Measurements from ENCODE around the gene SNX2.

Gene SNX2

GRCh38 chr5:122785294-122785693 lies 10.4 kb downstream of the SNX2 start:
- H3K4me1 Mint-ChIP-seq: no peaks in the 10 kb centered on the region
- DNase-seq: no peak
- peaks cover 24% of the 10 kb centered on the region for H3K9me3 Mint-ChIP-seq
- H3K27ac Mint-ChIP-seq: no peak overlapping the region
- peaks cover 24% of the 10 kb centered on the region for H3K36me3 Mint-ChIP-seq
- H3K27me3 Mint-ChIP-seq: no peaks in the 10 kb centered on the region
- CTCF ChIA-PET: no interaction called here
- H3K4me3 Mint-ChIP-seq: no peak overlapping the region

DNA sequence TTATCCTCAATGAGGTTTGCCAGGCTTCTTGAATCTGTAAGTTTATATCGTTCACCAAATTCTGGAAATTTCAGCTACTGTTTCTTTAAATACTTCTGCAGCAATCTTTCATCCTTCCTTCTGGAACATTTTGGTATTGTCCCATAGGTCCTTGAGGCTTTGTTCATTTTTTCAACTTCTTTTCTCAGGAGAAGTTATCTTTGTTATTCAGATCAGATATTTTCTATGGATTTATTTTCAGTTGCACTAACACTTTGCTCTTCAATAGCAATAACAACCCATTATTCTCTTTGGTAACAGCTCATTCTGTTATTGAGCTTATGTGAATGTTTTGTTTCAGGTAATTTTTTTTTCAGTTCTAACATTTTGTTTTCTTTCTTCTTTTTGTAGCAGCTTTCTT lies 13.5 kb downstream of the SNX2 start:
- H3K27ac Mint-ChIP-seq: no peak overlapping the region
- peaks cover 32% of the 10 kb centered on the region for H3K36me3 Mint-ChIP-seq
- no peak for DNase-seq
- H3K4me1 Mint-ChIP-seq: no peaks in the 10 kb centered on the region
- H3K4me3 Mint-ChIP-seq: no peak overlapping the region
- peaks cover 31% of the 10 kb centered on the region for H3K9me3 Mint-ChIP-seq
- CTCF ChIA-PET: no interaction called here
- H3K27me3 Mint-ChIP-seq: no peaks in the 10 kb centered on the region

- Mint-ChIP-seq H3K27me3 (no peaks in the 10 kb centered on the region), H3K4me1 (no peaks in the 10 kb centered on the region), H3K36me3 (peaks cover 32% of the 10 kb centered on the region), H3K27ac (no peak overlapping the region), H3K4me3 (no peak overlapping the region), H3K9me3 (peaks cover 31% of the 10 kb centered on the region)
- DNase-seq: no peak
- CTCF ChIA-PET: no interaction called here
Measured at GRCh38 chr5:122788996-122789395, 14.1 kb downstream of the SNX2 start.

- CTCF ChIA-PET: no interaction called here
Measured at GRCh38 chr5:122789461-122790171, 14.7 kb downstream of the SNX2 start.

DNA sequence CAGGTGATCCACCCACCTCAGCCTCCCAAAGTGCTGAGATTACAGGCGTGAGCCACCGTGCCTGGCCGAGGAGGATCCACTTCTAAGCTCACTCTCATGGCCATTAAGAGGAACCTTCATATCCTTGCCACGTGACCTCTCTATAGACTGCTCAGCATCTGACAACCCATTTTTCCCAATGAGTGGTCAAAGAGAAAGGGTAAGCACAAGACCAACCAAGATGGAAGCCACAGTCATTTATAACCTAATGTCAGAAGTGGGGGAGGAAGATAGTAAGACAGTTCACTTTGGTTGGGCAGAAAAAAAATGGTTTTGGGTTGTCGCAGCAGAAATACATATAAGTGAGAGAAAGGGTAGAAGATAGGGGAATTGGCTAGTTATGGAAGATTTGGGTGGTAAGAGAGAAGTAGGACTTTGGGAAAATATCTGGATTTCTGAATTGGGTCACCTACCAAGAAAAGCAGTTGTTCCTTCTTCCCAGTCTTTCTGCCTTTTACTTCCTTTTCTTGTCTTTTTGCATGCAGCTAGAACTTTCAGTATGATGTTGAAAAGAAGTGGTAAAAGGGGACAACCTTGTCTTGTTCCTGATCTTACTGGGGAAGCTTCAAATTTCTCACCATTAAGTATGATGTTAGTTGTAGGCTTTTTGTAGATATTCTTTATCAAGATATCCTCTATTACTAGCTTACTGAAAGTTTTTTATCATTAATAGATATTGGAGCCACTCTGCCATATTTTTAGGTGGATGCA lies 15.6 kb downstream of the SNX2 start:
- Mint-ChIP-seq H3K4me3 (no peak overlapping the region), H3K27ac (no peak overlapping the region), H3K27me3 (no peaks in the 10 kb centered on the region), H3K4me1 (no peaks in the 10 kb centered on the region), H3K36me3 (peaks cover 35% of the 10 kb centered on the region), H3K9me3 (peaks cover 25% of the 10 kb centered on the region)
- CTCF ChIA-PET: no interaction called here
- no peak for DNase-seq

More at GRCh38 chr5:122789461-122790171, 14.7 kb downstream of the SNX2 start:
- Mint-ChIP-seq H3K4me1 (no peaks in the 10 kb centered on the region), H3K27me3 (no peaks in the 10 kb centered on the region), H3K9me3 (peaks cover 29% of the 10 kb centered on the region), H3K36me3 (peaks cover 36% of the 10 kb centered on the region), H3K4me3 (no peak overlapping the region), H3K27ac (no peak overlapping the region)
- no peak for DNase-seq

DNA sequence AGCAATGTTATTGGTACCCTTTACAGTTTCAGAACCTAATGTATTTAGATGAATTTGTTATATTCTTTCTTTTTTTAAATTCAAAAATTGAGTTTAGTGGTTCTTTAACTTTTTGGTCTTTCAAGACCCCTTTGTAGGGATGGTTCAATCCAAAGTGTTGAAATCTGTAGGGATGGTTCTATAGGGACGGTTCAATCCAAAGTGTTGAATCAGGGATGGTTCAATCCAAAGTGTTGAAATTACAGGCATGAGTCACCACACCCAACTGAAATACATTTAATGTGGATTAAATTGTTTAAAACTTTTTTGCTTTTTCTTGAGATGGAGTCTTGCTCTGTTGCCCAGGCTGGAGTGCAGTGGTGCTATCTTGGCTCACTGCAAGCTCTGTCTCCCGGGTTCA lies 30.6 kb downstream of the SNX2 start:
- Mint-ChIP-seq H3K4me1 (no peaks in the 10 kb centered on the region), H3K4me3 (no peak overlapping the region), H3K9me3 (no peaks in the 10 kb centered on the region), H3K27ac (no peak overlapping the region), H3K27me3 (no peaks in the 10 kb centered on the region), H3K36me3 (peaks cover 35% of the 10 kb centered on the region)
- no peak for DNase-seq
- CTCF ChIA-PET: no interaction called here

- Mint-ChIP-seq H3K27ac (no peak overlapping the region), H3K36me3 (peaks cover 24% of the 10 kb centered on the region), H3K9me3 (no peaks in the 10 kb centered on the region), H3K27me3 (no peaks in the 10 kb centered on the region), H3K4me1 (no peaks in the 10 kb centered on the region), H3K4me3 (no peak overlapping the region)
- DNase-seq: no peak
- CTCF ChIA-PET: no interaction called here
Measured at GRCh38 chr5:122810405-122810804, 35.5 kb downstream of the SNX2 start.

GRCh38 chr5:122815218-122815767 lies 40.4 kb downstream of the SNX2 start:
- CTCF ChIA-PET: no interaction called here
- H3K9me3 Mint-ChIP-seq: no peaks in the 10 kb centered on the region
- H3K36me3 Mint-ChIP-seq: peaks cover 2% of the 10 kb centered on the region
- H3K4me1 Mint-ChIP-seq: no peaks in the 10 kb centered on the region
- H3K4me3 Mint-ChIP-seq: no peak overlapping the region
- H3K27me3 Mint-ChIP-seq: no peaks in the 10 kb centered on the region
- H3K27ac Mint-ChIP-seq: no peak overlapping the region
- no peak for DNase-seq

DNA sequence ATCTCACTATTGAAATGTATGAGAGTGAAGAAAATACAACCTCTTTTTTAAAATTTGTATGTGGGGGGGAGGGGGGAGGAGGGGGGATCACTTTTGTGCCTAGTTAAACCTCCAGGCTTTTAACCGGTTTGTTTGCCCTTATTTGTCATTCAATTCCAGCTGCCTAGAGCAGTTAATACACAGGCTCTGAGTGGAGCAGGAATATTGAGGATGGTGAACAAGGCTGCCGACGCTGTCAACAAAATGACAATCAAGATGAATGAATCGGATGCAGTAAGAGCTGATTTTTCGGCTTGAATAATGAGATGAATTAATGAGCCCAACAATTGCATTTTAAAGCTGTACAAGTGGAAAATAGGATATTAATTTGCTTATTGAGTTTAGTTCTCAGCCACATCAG lies 41.9 kb downstream of the SNX2 start:
- H3K27ac Mint-ChIP-seq: no peak overlapping the region
- no peaks in the 10 kb centered on the region for H3K9me3 Mint-ChIP-seq
- CTCF ChIA-PET: no interaction called here
- no peak overlapping the region for H3K4me3 Mint-ChIP-seq
- H3K4me1 Mint-ChIP-seq: no peaks in the 10 kb centered on the region
- DNase-seq: no peak
- H3K36me3 Mint-ChIP-seq: peaks cover 7% of the 10 kb centered on the region
- no peaks in the 10 kb centered on the region for H3K27me3 Mint-ChIP-seq

- no peak overlapping the region for H3K4me3 Mint-ChIP-seq
- no peak for DNase-seq
- H3K4me1 Mint-ChIP-seq: no peaks in the 10 kb centered on the region
- no peak overlapping the region for H3K27ac Mint-ChIP-seq
- no peaks in the 10 kb centered on the region for H3K27me3 Mint-ChIP-seq
- no peaks in the 10 kb centered on the region for H3K9me3 Mint-ChIP-seq
- peaks cover 11% of the 10 kb centered on the region for H3K36me3 Mint-ChIP-seq
- CTCF ChIA-PET: no interaction called here
Measured at GRCh38 chr5:122831984-122832383, 57.1 kb downstream of the SNX2 start.

GRCh38 chr5:122835681-122836080 lies 60.8 kb downstream of the SNX2 start:
- CTCF ChIA-PET: no interaction called here
- no peak overlapping the region for H3K27ac Mint-ChIP-seq
- H3K36me3 Mint-ChIP-seq: no peaks in the 10 kb centered on the region

GRCh38 chr5:122836947-122837346 lies 62.1 kb downstream of the SNX2 start:
- no peaks in the 10 kb centered on the region for H3K9me3 Mint-ChIP-seq
- no peaks in the 10 kb centered on the region for H3K36me3 Mint-ChIP-seq
- H3K27ac Mint-ChIP-seq: no peak overlapping the region
- CTCF ChIA-PET: no interaction called here
- no peak for DNase-seq
- H3K27me3 Mint-ChIP-seq: peaks cover 17% of the 10 kb centered on the region
- no peak overlapping the region for H3K4me3 Mint-ChIP-seq
- H3K4me1 Mint-ChIP-seq: peaks cover 4% of the 10 kb centered on the region

More at GRCh38 chr5:122835681-122836080, 60.8 kb downstream of the SNX2 start:
- Mint-ChIP-seq H3K4me1 (peaks cover 4% of the 10 kb centered on the region), H3K27me3 (peaks cover 11% of the 10 kb centered on the region), H3K9me3 (no peaks in the 10 kb centered on the region), H3K4me3 (no peak overlapping the region)
- no peak for DNase-seq

- Mint-ChIP-seq H3K4me3 (no peak overlapping the region), H3K9me3 (no peaks in the 10 kb centered on the region), H3K36me3 (no peaks in the 10 kb centered on the region), H3K4me1 (peaks cover 17% of the 10 kb centered on the region), H3K27ac (no peak overlapping the region), H3K27me3 (peaks cover 35% of the 10 kb centered on the region)
- CTCF ChIA-PET: no interaction called here
- no peak for DNase-seq
Measured at GRCh38 chr5:122839731-122840130, 64.9 kb downstream of the SNX2 start.

DNA sequence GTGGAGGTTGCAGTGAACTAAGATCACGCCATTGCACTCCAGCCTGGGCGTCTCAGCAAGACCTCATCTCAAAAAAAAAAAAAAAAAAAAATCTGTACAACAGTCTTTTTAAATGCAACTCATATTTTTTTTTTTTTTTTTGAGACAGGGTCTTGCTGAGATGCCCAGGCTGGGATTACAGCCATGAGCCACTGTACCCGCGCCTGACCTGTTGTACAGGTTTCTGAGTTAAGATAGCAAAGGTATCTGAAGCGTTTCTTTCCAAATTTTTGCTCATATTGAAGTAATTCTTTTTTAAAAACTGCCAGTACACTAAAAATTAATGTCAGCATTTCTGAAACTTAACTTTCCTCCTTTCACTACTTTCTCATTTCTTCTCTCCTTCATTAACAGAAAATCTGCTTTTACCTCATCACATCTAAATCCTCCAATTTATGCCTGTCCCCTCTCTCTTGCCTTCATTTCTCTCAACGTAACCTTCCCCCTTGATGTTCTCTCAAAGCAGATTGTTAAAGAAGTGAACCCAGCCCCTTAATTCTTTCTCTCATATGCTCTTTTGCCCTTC lies 67.2 kb downstream of the SNX2 start:
- no peak overlapping the region for H3K27ac Mint-ChIP-seq
- no peak for DNase-seq
- H3K36me3 Mint-ChIP-seq: no peaks in the 10 kb centered on the region
- H3K27me3 Mint-ChIP-seq: peaks cover 51% of the 10 kb centered on the region
- no peak overlapping the region for H3K4me3 Mint-ChIP-seq
- H3K9me3 Mint-ChIP-seq: no peaks in the 10 kb centered on the region
- CTCF ChIA-PET: no interaction called here
- peaks cover 25% of the 10 kb centered on the region for H3K4me1 Mint-ChIP-seq
